HFF-Myc (cell line): ENCODE results near the gene ALPI.

Source experiments
- DNase-seq: peaks from one replicate; pipeline ENCODE4 v3.0.0-alpha.2; 2011; ENCODE audit warnings: low read depth; ENCODE audit errors: extremely low read depth
- H3K4me3 ChIP-seq: replicated peaks from 2 replicates; pipeline ENCODE4 v1.5.1; 2011; ENCODE audit warnings: low read depth, mild to moderate bottlenecking, control low read depth, low read length
- CTCF ChIP-seq: IDR thresholded peaks from 2 replicates; pipeline ENCODE4 v1.5.1; 2012; ENCODE audit warnings: mild to moderate bottlenecking, low read depth, low read length, control low read depth; ENCODE audit errors: missing control alignments

The ALPI gene

GRCh38 chr2:232501331-232501771 is 45.4 kb downstream of the ALPI start:
- H3K4me3 ChIP-seq = no peak overlapping the region
- no peak for TF ChIP-seq CTCF
- DNase-seq = no peak

GRCh38 chr2:232501794-232502390 is 45.9 kb downstream of the ALPI start:
- no peak for TF ChIP-seq CTCF
- no peak overlapping the region for H3K4me3 ChIP-seq
- no peak for DNase-seq

- no peak for DNase-seq
- no peak overlapping the region for H3K4me3 ChIP-seq
- TF ChIP-seq CTCF = no peak
Measured at GRCh38 chr2:232502511-232502910, 46.6 kb downstream of the ALPI start.

GRCh38 chr2:232502911-232503808 is 47.2 kb downstream of the ALPI start:
- no peak for TF ChIP-seq CTCF
- no peak overlapping the region for H3K4me3 ChIP-seq
- no peak for DNase-seq

- no peak for DNase-seq
- no peak overlapping the region for H3K4me3 ChIP-seq
- TF ChIP-seq CTCF = no peak
Measured at GRCh38 chr2:232503809-232504323, 47.9 kb downstream of the ALPI start.

GRCh38 chr2:232504438-232504837 is 48.5 kb downstream of the ALPI start:
- no peak for TF ChIP-seq CTCF
- DNase-seq = no peak
- H3K4me3 ChIP-seq = no peak overlapping the region
